ENCODE results near the gene ORM1. TPM values are rescaled to one million over a fixed set of nuclear protein-coding genes. Genes with fewer than 3 reads are reported as not detected.

The ORM1 gene
- total and polyA plus RNA-seq, 4 donors = 1,297 to 69,591 (median 37,095) TPM

DNA sequence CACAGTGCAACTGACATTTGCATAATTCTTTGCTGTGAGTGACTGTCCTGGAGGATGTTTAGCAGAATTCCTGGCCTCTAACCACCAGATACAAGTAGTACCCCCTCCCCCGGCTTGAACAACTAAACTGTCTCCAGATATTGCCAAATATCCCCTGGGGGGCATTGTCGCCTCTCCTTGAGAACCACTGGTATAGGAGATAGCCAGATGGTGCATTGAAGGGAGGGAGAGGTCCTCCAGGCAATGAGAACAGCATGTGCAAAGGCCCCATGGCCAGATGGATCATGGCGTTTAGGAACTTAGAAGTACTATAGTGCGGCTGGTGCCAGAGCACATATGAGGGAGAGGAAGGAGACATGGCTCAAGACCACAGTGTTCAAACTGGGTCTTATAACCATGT, 18.9 kb upstream of the ORM1 start:
- H3K9me3 ChIP-seq (ENCODE audit: control insufficient read depth in 4 of 4, low read length in 3 of 4) = no peaks in the 10 kb centered on the region
- WGBS = 94% methylated on average over 4 of the region's 4 CpGs

DNA sequence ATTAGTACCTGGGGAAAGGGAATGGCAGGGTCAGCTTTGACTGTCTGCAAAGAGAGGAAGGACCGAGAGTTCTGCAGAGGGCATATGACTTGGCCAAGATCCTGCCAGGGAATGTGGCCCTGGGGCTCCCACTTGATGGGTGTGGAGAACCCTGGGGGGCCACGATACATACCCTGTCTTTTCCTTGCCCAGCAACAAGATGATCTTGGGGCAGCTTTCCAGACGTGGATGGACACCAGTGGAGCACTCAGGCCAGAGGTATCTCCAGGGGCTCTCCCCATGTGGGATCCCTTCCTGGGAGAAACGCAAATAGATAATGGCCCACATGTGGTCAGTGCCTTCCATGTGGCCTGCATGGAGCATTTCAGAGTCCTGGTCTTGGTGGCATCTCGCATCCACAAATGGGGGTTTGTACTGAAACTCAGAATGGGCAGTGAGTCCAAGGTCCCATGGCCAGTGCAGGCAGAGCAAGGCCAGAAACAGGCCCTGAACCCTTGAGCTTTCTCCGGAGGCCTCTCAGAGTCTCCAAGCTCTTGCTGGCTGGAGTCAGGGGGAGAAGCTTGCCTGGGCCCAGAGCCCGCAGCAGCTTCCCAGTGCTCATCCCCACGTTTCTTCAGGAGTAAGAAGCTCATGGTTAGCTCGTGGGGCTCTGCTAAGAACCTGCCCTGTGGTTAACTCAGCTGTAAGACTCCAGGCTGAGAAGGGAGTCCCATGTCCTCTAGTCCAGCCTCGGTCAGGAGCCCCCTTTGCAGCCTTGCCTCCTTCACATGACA, 18.3 kb upstream of the ORM1 start:
- no peaks in the 10 kb centered on the region for H3K9me3 ChIP-seq (ENCODE audit: control insufficient read depth in 4 of 4, low read length in 3 of 4)
- H3K9ac ChIP-seq (ENCODE audit: low read depth in 1 of 2, low read length in 2 of 2) = no peak overlapping the region
- peaks cover 0 to 16% (median 9%) of the 10 kb centered on the region in 4 donors for H3K36me3 ChIP-seq (ENCODE audit: control insufficient read depth in 4 of 4, insufficient read depth in 3 of 4, low read depth in 1 of 4, low read length in 3 of 4)
- peaks cover 0 to 31% (median 14%) of the 10 kb centered on the region in 4 donors for H3K4me1 ChIP-seq (ENCODE audit: control insufficient read depth in 4 of 4, insufficient read depth in 4 of 4, low read length in 3 of 4)
- H3K27me3 ChIP-seq (ENCODE audit: control insufficient read depth in 4 of 4, insufficient read depth in 4 of 4, low read length in 3 of 4) = no peaks in the 10 kb centered on the region
- no peak for TF ChIP-seq FOXA2 (IDR thresholded peaks at IDR 0.05)
- TF ChIP-seq YY1 (IDR thresholded peaks at IDR 0.05) = no peak
- TF ChIP-seq HNF4A (conservative IDR thresholded peaks at IDR 0.05) = no peak
- TF ChIP-seq TAF1 (conservative IDR thresholded peaks at IDR 0.05) = no peak
- DNase-seq (ENCODE audit: low spot score) = peak; percentile 29
- H3K4me3 ChIP-seq (ENCODE audit: low read depth in 1 of 3, low read length in 3 of 3) = no peak overlapping the region
- 90% methylated on average over 10 of the region's 10 CpGs for WGBS
- H3K27ac ChIP-seq (ENCODE audit: low read depth in 1 of 2, low read length in 2 of 2) = no peak overlapping the region

More for the DNA sequence above, 18.9 kb upstream of the ORM1 start:
- peaks cover 0 to 37% (median 16%) of the 10 kb centered on the region in 4 donors for H3K4me1 ChIP-seq (ENCODE audit: control insufficient read depth in 4 of 4, insufficient read depth in 4 of 4, low read length in 3 of 4)
- H3K4me3 ChIP-seq (ENCODE audit: low read depth in 1 of 3, low read length in 3 of 3) = no peak overlapping the region
- peak; percentile 19 for DNase-seq (ENCODE audit: low spot score)
- no peaks in the 10 kb centered on the region for H3K27me3 ChIP-seq (ENCODE audit: control insufficient read depth in 4 of 4, insufficient read depth in 4 of 4, low read length in 3 of 4)
- H3K27ac ChIP-seq (ENCODE audit: low read depth in 1 of 2, low read length in 2 of 2) = no peak overlapping the region
- H3K9ac ChIP-seq (ENCODE audit: low read depth in 1 of 2, low read length in 2 of 2) = no peak overlapping the region
- H3K36me3 ChIP-seq (ENCODE audit: control insufficient read depth in 4 of 4, insufficient read depth in 3 of 4, low read depth in 1 of 4, low read length in 3 of 4) = peaks cover 0 to 16% (median 9%) of the 10 kb centered on the region in 4 donors
- no peak for TF ChIP-seq RXRA (IDR thresholded peaks at IDR 0.05)
- TF ChIP-seq, protein P1, sequence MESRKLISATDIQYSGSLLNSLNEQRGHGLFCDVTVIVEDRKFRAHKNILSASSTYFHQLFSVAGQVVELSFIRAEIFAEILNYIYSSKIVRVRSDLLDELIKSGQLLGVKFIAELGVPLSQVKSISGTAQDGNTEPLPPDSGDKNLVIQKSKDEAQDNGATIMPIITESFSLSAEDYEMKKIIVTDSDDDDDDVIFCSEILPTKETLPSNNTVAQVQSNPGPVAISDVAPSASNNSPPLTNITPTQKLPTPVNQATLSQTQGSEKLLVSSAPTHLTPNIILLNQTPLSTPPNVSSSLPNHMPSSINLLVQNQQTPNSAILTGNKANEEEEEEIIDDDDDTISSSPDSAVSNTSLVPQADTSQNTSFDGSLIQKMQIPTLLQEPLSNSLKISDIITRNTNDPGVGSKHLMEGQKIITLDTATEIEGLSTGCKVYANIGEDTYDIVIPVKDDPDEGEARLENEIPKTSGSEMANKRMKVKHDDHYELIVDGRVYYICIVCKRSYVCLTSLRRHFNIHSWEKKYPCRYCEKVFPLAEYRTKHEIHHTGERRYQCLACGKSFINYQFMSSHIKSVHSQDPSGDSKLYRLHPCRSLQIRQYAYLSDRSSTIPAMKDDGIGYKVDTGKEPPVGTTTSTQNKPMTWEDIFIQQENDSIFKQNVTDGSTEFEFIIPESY (IDR thresholded peaks at IDR 0.05) = no peak
- TF ChIP-seq SP1 (IDR thresholded peaks at IDR 0.05) = no peak
- no peak for TF ChIP-seq JUND (IDR thresholded peaks at IDR 0.05)
- no peak for TF ChIP-seq FOXA1 (IDR thresholded peaks at IDR 0.05)
- TF ChIP-seq, protein P2, sequence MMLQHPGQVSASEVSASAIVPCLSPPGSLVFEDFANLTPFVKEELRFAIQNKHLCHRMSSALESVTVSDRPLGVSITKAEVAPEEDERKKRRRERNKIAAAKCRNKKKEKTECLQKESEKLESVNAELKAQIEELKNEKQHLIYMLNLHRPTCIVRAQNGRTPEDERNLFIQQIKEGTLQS (IDR thresholded peaks at IDR 0.05) = no peak
- TF ChIP-seq, protein P3, sequence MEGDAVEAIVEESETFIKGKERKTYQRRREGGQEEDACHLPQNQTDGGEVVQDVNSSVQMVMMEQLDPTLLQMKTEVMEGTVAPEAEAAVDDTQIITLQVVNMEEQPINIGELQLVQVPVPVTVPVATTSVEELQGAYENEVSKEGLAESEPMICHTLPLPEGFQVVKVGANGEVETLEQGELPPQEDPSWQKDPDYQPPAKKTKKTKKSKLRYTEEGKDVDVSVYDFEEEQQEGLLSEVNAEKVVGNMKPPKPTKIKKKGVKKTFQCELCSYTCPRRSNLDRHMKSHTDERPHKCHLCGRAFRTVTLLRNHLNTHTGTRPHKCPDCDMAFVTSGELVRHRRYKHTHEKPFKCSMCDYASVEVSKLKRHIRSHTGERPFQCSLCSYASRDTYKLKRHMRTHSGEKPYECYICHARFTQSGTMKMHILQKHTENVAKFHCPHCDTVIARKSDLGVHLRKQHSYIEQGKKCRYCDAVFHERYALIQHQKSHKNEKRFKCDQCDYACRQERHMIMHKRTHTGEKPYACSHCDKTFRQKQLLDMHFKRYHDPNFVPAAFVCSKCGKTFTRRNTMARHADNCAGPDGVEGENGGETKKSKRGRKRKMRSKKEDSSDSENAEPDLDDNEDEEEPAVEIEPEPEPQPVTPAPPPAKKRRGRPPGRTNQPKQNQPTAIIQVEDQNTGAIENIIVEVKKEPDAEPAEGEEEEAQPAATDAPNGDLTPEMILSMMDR (IDR thresholded peaks at IDR 0.05; ENCODE audit: low read depth, low read length, missing input control) = no peak
- no peak for TF ChIP-seq HNF4G (IDR thresholded peaks at IDR 0.05)
- TF ChIP-seq, protein P4, sequence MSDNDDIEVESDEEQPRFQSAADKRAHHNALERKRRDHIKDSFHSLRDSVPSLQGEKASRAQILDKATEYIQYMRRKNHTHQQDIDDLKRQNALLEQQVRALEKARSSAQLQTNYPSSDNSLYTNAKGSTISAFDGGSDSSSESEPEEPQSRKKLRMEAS (IDR thresholded peaks at IDR 0.05) = no peak
- TF ChIP-seq TAF1 (conservative IDR thresholded peaks at IDR 0.05) = no peak
- TF ChIP-seq RAD21 (IDR thresholded peaks at IDR 0.05) = no peak
- TF ChIP-seq GABPA (IDR thresholded peaks at IDR 0.05 in 1 of 2, conservative IDR thresholded peaks at IDR 0.05 in 1 of 2) = no peak

Measured in liver (tissue), 9 donors.